GM21390 (cell line): ENCODE results near the gene WDR27.

Source experiments
- ATAC-seq: cut with Tn5 transposase; IDR thresholded peaks from one replicate; pipeline ENCODE4 v1.9.1; 2021; ENCODE audit not compliant: unreplicated experiment

Gene WDR27

GRCh38 chr6:169416249-169416648 is 285.6 kb downstream of the WDR27 start:
- ATAC-seq: no peak

- no peak for ATAC-seq
Measured at GRCh38 chr6:169415179-169415578, 286.6 kb downstream of the WDR27 start.

GRCh38 chr6:169411722-169412121 is 290.1 kb downstream of the WDR27 start:
- ATAC-seq: no peak

GRCh38 chr6:169411296-169411695 is 290.5 kb downstream of the WDR27 start:
- no peak for ATAC-seq

- ATAC-seq: no peak
Measured at GRCh38 chr6:169409742-169410312, 292.0 kb downstream of the WDR27 start.

GRCh38 chr6:169407325-169407724 is 294.5 kb downstream of the WDR27 start:
- no peak for ATAC-seq
